ENCODE measurements around the gene ANP32E. TPM values are rescaled to one million over a fixed set of nuclear protein-coding genes. Genes with fewer than 3 reads are reported as not detected.

ANP32E gene
- total and polyA plus RNA-seq, 9 of the 15 experiments (the other 6 are each of a cell fraction or from before 2014, with no cell fraction given) = 60.4 to 197 (median 104) TPM

DNA sequence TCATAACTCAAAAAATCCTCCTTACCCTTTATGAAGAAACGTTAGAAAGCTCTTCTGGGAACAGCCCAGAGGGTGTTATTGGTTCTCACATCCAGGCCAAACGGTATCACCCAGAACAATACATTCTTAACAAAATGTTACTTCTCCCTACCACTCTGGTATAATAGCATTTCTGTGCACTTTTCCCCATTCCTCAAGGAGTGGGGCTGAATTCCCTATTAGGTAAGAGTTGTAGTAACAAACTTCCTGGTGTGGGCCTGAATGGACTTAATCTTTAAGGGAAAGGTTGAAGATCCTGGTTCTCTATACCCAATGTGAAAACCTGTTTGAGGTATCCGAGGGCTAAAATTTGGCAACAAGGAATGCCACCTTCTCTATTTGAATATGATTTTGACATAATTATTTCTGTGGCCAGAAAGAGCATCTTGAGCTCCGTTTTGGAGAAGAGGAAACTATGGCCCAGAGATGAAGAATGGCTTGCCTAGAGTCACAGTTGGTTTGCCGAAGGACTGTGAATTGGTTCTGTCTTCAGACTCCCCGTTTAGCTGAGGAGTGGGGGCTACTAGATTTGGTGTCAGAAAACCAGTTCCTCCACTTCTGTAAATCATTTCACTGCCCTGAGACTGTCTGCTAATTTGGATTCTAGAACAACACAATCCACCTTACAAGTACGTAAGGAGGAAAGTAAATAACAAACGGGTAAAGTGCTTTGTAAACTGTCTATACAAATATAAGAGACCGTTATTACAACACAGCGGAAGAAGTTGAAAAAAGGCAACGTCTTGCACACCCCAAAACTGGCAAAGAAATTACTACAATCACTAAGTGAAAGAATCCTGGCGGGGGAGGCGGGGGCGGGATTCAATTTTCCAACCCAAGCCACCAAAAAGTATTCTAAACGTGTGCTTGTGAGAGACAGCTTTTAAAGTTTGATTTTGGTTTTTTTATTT, 2.3 kb downstream of the ANP32E start:
- Histone ChIP-seq H3K27ac (ENCODE audit: extremely low read depth, low read depth, low read length) (peak overlapping the region; percentile 95), H3K4me3 (peak overlapping the region; percentile 95), H2AFZ (ENCODE audit: low read depth, low read length) (peak overlapping the region; percentile 52), H3K9ac (ENCODE audit: insufficient read depth in 1 of 2, low read depth in 2 of 2, low read length in 2 of 2) (peak overlapping the region; percentile 86 to 97; a peak in 3 of 4 replicates), H3K27me3 (ENCODE audit: control insufficient read depth in 2 of 2, insufficient read depth in 2 of 2, low read length in 2 of 2) (no peaks in the 10 kb centered on the region), H3K4me2 (ENCODE audit: insufficient read depth, low read length) (peak overlapping the region; percentile 89), H3K79me2 (ENCODE audit: control insufficient read depth, insufficient read depth, low read length) (peaks cover 64% of the 10 kb centered on the region), H3K9me3 (replicated peaks; ENCODE audit: control insufficient read depth, insufficient read depth, low read depth, low read length) (no peaks in the 10 kb centered on the region), H4K20me1 (replicated peaks; ENCODE audit: control insufficient read depth, insufficient read depth, low read length) (no peaks in the 10 kb centered on the region; the same call in 1 of the 2 replicates), H3K9me1 (ENCODE audit: control insufficient read depth, insufficient read depth, low read length) (no peaks in the 10 kb centered on the region), H3K36me3 (ENCODE audit: control insufficient read depth, insufficient read depth, low read length) (peaks cover 35% of the 10 kb centered on the region), H3K4me1 (replicated peaks in 1 of 2; ENCODE audit: control insufficient read depth in 2 of 2, insufficient read depth in 2 of 2, low read length in 2 of 2) (peaks cover 13 to 16% of the 10 kb centered on the region in 2 experiments; a peak in 4 of 5 replicates)
- WGBS (ENCODE audit: insufficient coverage, low coverage, missing lambda C conversion rate) = 1% methylated on average over 15 of the region's 15 CpGs
- BruUV-seq (replicated peaks) = no TSS peak
- TF ChIP-seq MYC (IDR thresholded peaks at IDR 0.05; ENCODE audit: low read depth, low read length) (no peak), MYC (CRISPR knock-in tag; IDR thresholded peaks at IDR 0.05; ENCODE audit: borderline replicate concordance, low read depth) (no peak), NFE2L1 (tag; IDR thresholded peaks at IDR 0.05; ENCODE audit: borderline replicate concordance, low read depth) (no peak), MYBL2 (IDR thresholded peaks at IDR 0.05; ENCODE audit: low read depth) (0 out of 2 replicates have a peak, but pooled peaks have one; percentile 26), MYBL2 (CRISPR knock-in tag; IDR thresholded peaks at IDR 0.05; ENCODE audit: borderline replicate concordance) (no peak), EGR1 (conservative IDR thresholded peaks at IDR 0.05) (peak; percentile 95), ETV1 (tag; conservative IDR thresholded peaks at IDR 0.05; ENCODE audit: low read depth) (0 out of 2 replicates have a peak, but pooled peaks have one; percentile 25)
- TF ChIP-seq, protein P1, sequence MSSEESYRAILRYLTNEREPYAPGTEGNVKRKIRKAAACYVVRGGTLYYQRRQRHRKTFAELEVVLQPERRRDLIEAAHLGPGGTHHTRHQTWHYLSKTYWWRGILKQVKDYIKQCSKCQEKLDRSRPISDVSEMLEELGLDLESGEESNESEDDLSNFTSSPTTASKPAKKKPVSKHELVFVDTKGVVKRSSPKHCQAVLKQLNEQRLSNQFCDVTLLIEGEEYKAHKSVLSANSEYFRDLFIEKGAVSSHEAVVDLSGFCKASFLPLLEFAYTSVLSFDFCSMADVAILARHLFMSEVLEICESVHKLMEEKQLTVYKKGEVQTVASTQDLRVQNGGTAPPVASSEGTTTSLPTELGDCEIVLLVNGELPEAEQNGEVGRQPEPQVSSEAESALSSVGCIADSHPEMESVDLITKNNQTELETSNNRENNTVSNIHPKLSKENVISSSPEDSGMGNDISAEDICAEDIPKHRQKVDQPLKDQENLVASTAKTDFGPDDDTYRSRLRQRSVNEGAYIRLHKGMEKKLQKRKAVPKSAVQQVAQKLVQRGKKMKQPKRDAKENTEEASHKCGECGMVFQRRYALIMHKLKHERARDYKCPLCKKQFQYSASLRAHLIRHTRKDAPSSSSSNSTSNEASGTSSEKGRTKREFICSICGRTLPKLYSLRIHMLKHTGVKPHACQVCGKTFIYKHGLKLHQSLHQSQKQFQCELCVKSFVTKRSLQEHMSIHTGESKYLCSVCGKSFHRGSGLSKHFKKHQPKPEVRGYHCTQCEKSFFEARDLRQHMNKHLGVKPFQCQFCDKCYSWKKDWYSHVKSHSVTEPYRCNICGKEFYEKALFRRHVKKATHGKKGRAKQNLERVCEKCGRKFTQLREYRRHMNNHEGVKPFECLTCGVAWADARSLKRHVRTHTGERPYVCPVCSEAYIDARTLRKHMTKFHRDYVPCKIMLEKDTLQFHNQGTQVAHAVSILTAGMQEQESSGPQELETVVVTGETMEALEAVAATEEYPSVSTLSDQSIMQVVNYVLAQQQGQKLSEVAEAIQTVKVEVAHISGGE (CRISPR knock-in tag; IDR thresholded peaks at IDR 0.05) = peak in 1 of 3 experiments; percentile 27; a peak in 1 of 6 replicates
- TF ChIP-seq, protein P2, sequence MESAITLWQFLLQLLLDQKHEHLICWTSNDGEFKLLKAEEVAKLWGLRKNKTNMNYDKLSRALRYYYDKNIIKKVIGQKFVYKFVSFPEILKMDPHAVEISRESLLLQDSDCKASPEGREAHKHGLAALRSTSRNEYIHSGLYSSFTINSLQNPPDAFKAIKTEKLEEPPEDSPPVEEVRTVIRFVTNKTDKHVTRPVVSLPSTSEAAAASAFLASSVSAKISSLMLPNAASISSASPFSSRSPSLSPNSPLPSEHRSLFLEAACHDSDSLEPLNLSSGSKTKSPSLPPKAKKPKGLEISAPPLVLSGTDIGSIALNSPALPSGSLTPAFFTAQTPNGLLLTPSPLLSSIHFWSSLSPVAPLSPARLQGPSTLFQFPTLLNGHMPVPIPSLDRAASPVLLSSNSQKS (CRISPR knock-in tag; IDR thresholded peaks at IDR 0.05) = no peak
- ATAC-seq (no peak), DNase-seq (ENCODE audit: extremely low read depth in 1 of 4, low spot score in 3 of 4) (peak in 1 of 4 experiments; percentile 33), FAIRE-seq (no peak)
- intact Hi-C loops (cut with micrococcal nuclease) = no loop called here
- ChIA-PET POLR2A (interaction anchor here (0.9 to 2.2 kb wide), 8 partner anchors 8 to 72 kb away, joined by 3 to 9 read pairs (median 4); no protein-coding TSS in a partner anchor), CTCF (ENCODE audit: low intra/inter-chr PET ratio) (interaction anchor here (0.7 kb wide), 1 partner anchor 168 kb away, joined by 3 read pairs; no protein-coding TSS in a partner anchor)
- in situ Hi-C loops (cut with MboI) = no loop called here

All from K562 (cell line).